ENCODE measurements around the gene UBE2L6. TPM values are rescaled to one million over a fixed set of nuclear protein-coding genes. Genes with fewer than 3 reads are reported as not detected.
A peak's percentile ranks its signal among the peaks of the same experiment; 100 is the strongest.

UBE2L6 gene
- total and polyA plus RNA-seq, 5 experiments from 2014 or later, result 61.8 to 246 (median 218) TPM

DNA sequence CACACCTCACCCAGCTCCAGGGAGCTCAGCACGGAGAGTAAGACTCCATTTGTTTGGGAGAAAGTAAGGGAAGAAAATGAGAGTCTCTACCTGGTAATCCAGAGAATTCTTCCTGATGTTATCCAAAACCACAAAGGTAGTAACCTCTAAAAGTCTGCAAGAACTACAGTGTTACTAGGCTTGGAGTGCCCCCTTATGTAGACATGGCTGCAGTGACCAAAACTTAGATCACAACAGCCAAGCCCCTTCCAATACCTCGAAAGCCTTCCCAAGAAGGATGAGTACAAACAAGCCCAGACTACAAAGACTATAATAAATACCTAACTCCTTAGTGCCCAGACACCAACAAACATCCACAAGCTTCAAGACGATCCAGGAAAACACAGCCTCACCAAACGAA, 4.9 kb downstream of the UBE2L6 start:
- Mint-ChIP-seq H3K36me3 (peaks cover 0 to 52% (median 7%) of the 10 kb centered on the region in 3 donors), H3K4me3 (peak overlapping the region in 4 of 10 donors; percentile 21 to 61 (median 48)), H3K27me3 (no peaks in the 10 kb centered on the region), H3K9me3 (no peaks in the 10 kb centered on the region), H3K27ac (peak overlapping the region; percentile 16 to 97 (median 68)), H3K4me1 (peaks cover 25 to 64% (median 63%) of the 10 kb centered on the region in 4 donors)
- no peak for ATAC-seq
- no peak for DNase-seq
- POLR2A ChIA-PET, result no interaction called here

GRCh38 chr11:57560146-57560545, 7.3 kb downstream of the UBE2L6 start:
- no peak for DNase-seq
- ATAC-seq, result no peak
- Mint-ChIP-seq H3K36me3 (peaks cover 0 to 75% (median 13%) of the 10 kb centered on the region in 3 donors), H3K4me1 (peaks cover 16 to 60% (median 49%) of the 10 kb centered on the region in 4 donors), H3K9me3 (no peaks in the 10 kb centered on the region), H3K27me3 (no peaks in the 10 kb centered on the region), H3K27ac (peak overlapping the region in 4 of 10 donors; percentile 10 to 44 (median 31)), H3K4me3 (no peak overlapping the region)
- POLR2A ChIA-PET, result interaction anchor here (0.6 kb wide), 1 partner anchor 14 kb away, joined by 3 read pairs; no protein-coding TSS in a partner anchor

- DNase-seq (no peak), ATAC-seq (no peak)
- Mint-ChIP-seq H3K36me3 (peaks cover 0 to 93% (median 27%) of the 10 kb centered on the region in 3 donors), H3K27me3 (no peaks in the 10 kb centered on the region), H3K27ac (peak overlapping the region in 2 of 10 donors; percentile 53 to 60), H3K4me1 (peaks cover 5 to 22% (median 12%) of the 10 kb centered on the region in 4 donors), H3K4me3 (no peak overlapping the region), H3K9me3 (no peaks in the 10 kb centered on the region)
- POLR2A ChIA-PET, result no interaction called here
Observed at GRCh38 chr11:57556041-57556440, 11.4 kb downstream of the UBE2L6 start.

- Mint-ChIP-seq H3K9me3 (no peaks in the 10 kb centered on the region), H3K27me3 (no peaks in the 10 kb centered on the region)
- ATAC-seq, result no peak
Observed at GRCh38 chr11:57555393-57555792, 12.1 kb downstream of the UBE2L6 start.

GRCh38 chr11:57552479-57552878, 15.0 kb downstream of the UBE2L6 start:
- POLR2A ChIA-PET, result no interaction called here
- DNase-seq (no peak), ATAC-seq (no peak)
- Mint-ChIP-seq H3K4me3 (no peak overlapping the region), H3K27ac (peak overlapping the region in 3 of 10 donors; percentile 60 to 74 (median 72)), H3K27me3 (no peaks in the 10 kb centered on the region), H3K36me3 (peaks cover 0 to 90% (median 19%) of the 10 kb centered on the region in 3 donors), H3K9me3 (no peaks in the 10 kb centered on the region), H3K4me1 (peaks cover 8 to 10% (median 9%) of the 10 kb centered on the region in 4 donors)

More at GRCh38 chr11:57555393-57555792, 12.1 kb downstream of the UBE2L6 start:
- peaks cover 0 to 95% (median 27%) of the 10 kb centered on the region in 3 donors for H3K36me3 Mint-ChIP-seq
- H3K4me1 Mint-ChIP-seq, result peaks cover 4 to 16% (median 7%) of the 10 kb centered on the region in 4 donors
- DNase-seq, result no peak
- peak overlapping the region in 6 of 10 donors; percentile 3 to 86 (median 22) for H3K27ac Mint-ChIP-seq
- H3K4me3 Mint-ChIP-seq, result no peak overlapping the region
- POLR2A ChIA-PET, result no interaction called here

DNA sequence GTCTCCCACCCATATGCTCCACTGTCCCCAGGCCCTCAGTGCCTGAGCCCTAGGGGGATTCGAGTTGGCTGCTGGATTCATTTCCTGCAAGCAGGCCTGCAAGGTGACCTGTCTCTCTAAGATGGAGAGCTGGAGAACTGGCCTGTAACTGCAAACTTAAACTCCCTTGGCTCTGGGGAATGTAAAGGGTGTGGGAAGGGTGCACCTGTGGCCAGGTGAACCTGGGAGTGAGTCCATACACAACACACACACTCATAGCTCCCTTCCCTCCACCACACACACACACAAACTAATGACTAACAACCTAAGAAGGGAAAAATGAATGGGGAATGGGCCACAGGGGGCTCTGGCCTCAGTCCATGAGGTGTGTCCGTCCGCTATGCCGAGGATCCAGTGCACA, 15.5 kb downstream of the UBE2L6 start:
- Mint-ChIP-seq H3K4me1 (peaks cover 11 to 15% (median 13%) of the 10 kb centered on the region in 4 donors), H3K27me3 (no peaks in the 10 kb centered on the region), H3K27ac (peak overlapping the region in 7 of 10 donors; percentile 5 to 74 (median 43)), H3K9me3 (no peaks in the 10 kb centered on the region), H3K4me3 (no peak overlapping the region), H3K36me3 (peaks cover 0 to 89% (median 17%) of the 10 kb centered on the region in 3 donors)
- DNase-seq (no peak), ATAC-seq (no peak)
- POLR2A ChIA-PET, result no interaction called here

- H3K4me1 Mint-ChIP-seq, result peaks cover 8 to 13% (median 9%) of the 10 kb centered on the region in 4 donors
- H3K36me3 Mint-ChIP-seq, result peaks cover 0 to 70% (median 13%) of the 10 kb centered on the region in 3 donors
- H3K4me3 Mint-ChIP-seq, result no peak overlapping the region
- no peak for DNase-seq
- no peak for ATAC-seq
- peak overlapping the region in 4 of 10 donors; percentile 40 to 70 (median 59) for H3K27ac Mint-ChIP-seq
- POLR2A ChIA-PET, result no interaction called here
- no peaks in the 10 kb centered on the region for H3K27me3 Mint-ChIP-seq
- no peaks in the 10 kb centered on the region for H3K9me3 Mint-ChIP-seq
Observed at GRCh38 chr11:57549983-57550382, 17.5 kb downstream of the UBE2L6 start.

- Mint-ChIP-seq H3K9me3 (no peaks in the 10 kb centered on the region), H3K4me3 (no peak overlapping the region), H3K27me3 (no peaks in the 10 kb centered on the region), H3K4me1 (peaks cover 8 to 13% (median 11%) of the 10 kb centered on the region in 4 donors), H3K27ac (peak overlapping the region in 8 of 10 donors; percentile 64 to 83 (median 79)), H3K36me3 (peaks cover 0 to 51% (median 5%) of the 10 kb centered on the region in 3 donors)
- POLR2A ChIA-PET, result interaction anchor here (0.7 kb wide), 1 partner anchor 20 kb away, joined by 3 read pairs; no protein-coding TSS in a partner anchor
- DNase-seq (no peak), ATAC-seq (peak in 1 of 2 donors; percentile 39)
Observed at GRCh38 chr11:57547854-57548377, 19.6 kb downstream of the UBE2L6 start.

- DNase-seq (no peak), ATAC-seq (no peak)
- Mint-ChIP-seq H3K36me3 (peaks cover 0 to 42% (median 2%) of the 10 kb centered on the region in 3 donors), H3K27ac (peak overlapping the region in 8 of 10 donors; percentile 63 to 85 (median 76)), H3K4me1 (peaks cover 8 to 15% (median 13%) of the 10 kb centered on the region in 4 donors), H3K9me3 (no peaks in the 10 kb centered on the region), H3K27me3 (no peaks in the 10 kb centered on the region), H3K4me3 (no peak overlapping the region)
- POLR2A ChIA-PET, result interaction anchor here (0.7 kb wide), 1 partner anchor 19 kb away, joined by 3 read pairs; no protein-coding TSS in a partner anchor
Observed at GRCh38 chr11:57546869-57547475, 20.5 kb downstream of the UBE2L6 start.

GRCh38 chr11:57546451-57546850, 21.0 kb downstream of the UBE2L6 start:
- POLR2A ChIA-PET, result interaction anchor here (0.5 kb wide), 1 partner anchor 71 kb away, joined by 3 read pairs; no protein-coding TSS in a partner anchor
- Mint-ChIP-seq H3K36me3 (peaks cover 0 to 36% (median 0%) of the 10 kb centered on the region in 3 donors), H3K4me3 (no peak overlapping the region), H3K4me1 (peaks cover 8 to 15% (median 13%) of the 10 kb centered on the region in 4 donors), H3K27ac (peak overlapping the region in 3 of 10 donors; percentile 33 to 80 (median 77)), H3K9me3 (no peaks in the 10 kb centered on the region), H3K27me3 (no peaks in the 10 kb centered on the region)
- ATAC-seq, result no peak
- DNase-seq, result no peak

DNA sequence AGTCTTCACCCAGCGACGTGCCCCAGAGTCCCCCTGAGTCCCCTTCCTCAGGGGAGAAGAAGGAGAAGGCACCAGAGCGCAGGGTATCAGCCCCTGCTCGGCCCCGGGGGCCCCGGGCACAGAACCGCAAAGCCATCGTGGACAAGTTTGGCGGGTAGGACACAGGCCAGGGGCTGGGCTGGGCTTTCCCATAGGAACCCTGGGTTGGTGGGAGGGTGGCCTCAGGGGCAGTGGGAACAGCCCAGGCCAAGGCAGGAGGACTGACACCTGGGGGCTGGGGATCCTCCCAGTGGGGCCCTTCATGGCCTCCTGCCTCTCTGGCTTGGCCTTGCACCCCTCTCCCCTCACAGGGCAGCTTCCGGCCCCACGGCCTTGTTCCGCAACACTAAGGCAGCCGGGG, 21.6 kb downstream of the UBE2L6 start:
- Mint-ChIP-seq H3K9me3 (no peaks in the 10 kb centered on the region), H3K27ac (peak overlapping the region in 2 of 10 donors; percentile 51 to 86), H3K36me3 (peaks cover 0 to 32% (median 0%) of the 10 kb centered on the region in 3 donors), H3K4me1 (peaks cover 8 to 15% (median 13%) of the 10 kb centered on the region in 4 donors), H3K4me3 (no peak overlapping the region), H3K27me3 (no peaks in the 10 kb centered on the region)
- no peak for ATAC-seq
- DNase-seq, result no peak
- POLR2A ChIA-PET, result interaction anchor here (0.5 kb wide), 1 partner anchor 71 kb away, joined by 3 read pairs; no protein-coding TSS in a partner anchor

GRCh38 chr11:57544566-57544965, 22.9 kb downstream of the UBE2L6 start:
- POLR2A ChIA-PET, result no interaction called here
- peak overlapping the region in 3 of 10 donors; percentile 34 to 51 (median 37) for H3K27ac Mint-ChIP-seq
- H3K27me3 Mint-ChIP-seq, result no peaks in the 10 kb centered on the region
- DNase-seq, result no peak
- no peaks in the 10 kb centered on the region for H3K9me3 Mint-ChIP-seq
- no peak overlapping the region for H3K4me3 Mint-ChIP-seq
- no peak for ATAC-seq
- peaks cover 8 to 15% (median 12%) of the 10 kb centered on the region in 4 donors for H3K4me1 Mint-ChIP-seq
- H3K36me3 Mint-ChIP-seq, result peaks cover 0 to 22% (median 0%) of the 10 kb centered on the region in 3 donors

- ATAC-seq (no peak), DNase-seq (no peak)
- Mint-ChIP-seq H3K4me3 (no peak overlapping the region), H3K27me3 (no peaks in the 10 kb centered on the region), H3K9me3 (no peaks in the 10 kb centered on the region), H3K4me1 (peaks cover 7 to 15% (median 12%) of the 10 kb centered on the region in 4 donors), H3K36me3 (peaks cover 0 to 15% (median 0%) of the 10 kb centered on the region in 3 donors), H3K27ac (peak overlapping the region in 3 of 10 donors; percentile 40 to 82 (median 49))
- POLR2A ChIA-PET, result no interaction called here
Observed at GRCh38 chr11:57543593-57543992, 23.9 kb downstream of the UBE2L6 start.
